WTC11 (cell line): ENCODE measurements around the gene GPR108. TPM values are rescaled to one million over a fixed set of nuclear protein-coding genes. Genes with fewer than 3 reads are reported as not detected.

Experiments
- ATAC-seq: fragments of 200-7000 bp; cut with Tn5 transposase; 2 replicates; pipeline ENCODE4 v1.10.0; 2021; ENCODE audit warnings: mild to moderate bottlenecking, moderate library complexity
- CTCF ChIA-PET: fragments of 300-600 bp; sonication (Branson Sonifier 250); formaldehyde crosslinking; loops from one replicate; lab custom pipeline; 2021; ENCODE audit warnings: antibody characterized with exemption; lab: Charles Lee
- POLR2A ChIA-PET: fragments of 350-600 bp; sonication (Branson Sonifier 250); formaldehyde crosslinking; loops from one replicate; lab custom pipeline; 2021; ENCODE audit warnings: antibody characterized with exemption; lab: Charles Lee
- DNase-seq: peaks from one replicate; pipeline ENCODE4 v3.0.0; 2021; ENCODE audit warnings: low spot score
- H3K27ac Mint-ChIP-seq: 2 replicates; pipeline ENCODE4 v1.8.0; 2021; ENCODE audit warnings: mixed read lengths
- H3K27me3 Mint-ChIP-seq: 2 replicates; pipeline ENCODE4 v1.8.0; 2021; ENCODE audit warnings: low read depth, mild to moderate bottlenecking, moderate library complexity, mixed read lengths
- H3K36me3 Mint-ChIP-seq: 2 replicates; pipeline ENCODE4 v1.8.0; 2021; ENCODE audit warnings: mixed read lengths
- H3K4me1 Mint-ChIP-seq: 2 replicates; pipeline ENCODE4 v1.8.0; 2022; ENCODE audit warnings: mixed read lengths
- H3K4me3 Mint-ChIP-seq: 2 replicates; pipeline ENCODE4 v1.8.0; 2021; ENCODE audit warnings: mild to moderate bottlenecking, moderate library complexity, mixed read lengths
- H3K9me3 Mint-ChIP-seq: 2 replicates; pipeline ENCODE4 v1.8.0; 2021; ENCODE audit warnings: mixed read lengths
- ATF1 ChIP-seq: sonication (generic); formaldehyde crosslinking; IDR thresholded peaks from 2 replicates; pipeline ENCODE4 v1.8.1; 2023; ENCODE audit warnings: mild to moderate bottlenecking, moderate library complexity, missing genetic modification reagents
- CBFB ChIP-seq: sonication (generic); formaldehyde crosslinking; IDR thresholded peaks from 2 replicates; pipeline ENCODE4 v1.8.1; 2022; ENCODE audit warnings: mild to moderate bottlenecking, low read depth, missing genetic modification reagents
- ELF4 ChIP-seq: sonication (generic); formaldehyde crosslinking; IDR thresholded peaks from 2 replicates; pipeline ENCODE4 v1.8.1; 2022; ENCODE audit warnings: low read depth, mild to moderate bottlenecking, moderate library complexity, missing genetic modification reagents
- FOXJ3 ChIP-seq: sonication (generic); formaldehyde crosslinking; IDR thresholded peaks from 2 replicates; pipeline ENCODE4 v1.9.0; 2021; ENCODE audit warnings: missing genetic modification reagents, mild to moderate bottlenecking, borderline replicate concordance
- KAT7 ChIP-seq: sonication (generic); formaldehyde crosslinking; IDR thresholded peaks from 2 replicates; pipeline ENCODE4 v1.8.1; 2023; ENCODE audit warnings: missing genetic modification reagents, mild to moderate bottlenecking, borderline replicate concordance
- NFE2L1 ChIP-seq: sonication (generic); formaldehyde crosslinking; IDR thresholded peaks from 2 replicates; pipeline ENCODE4 v1.8.1; 2023; ENCODE audit warnings: missing genetic modification reagents
- PRRX2 ChIP-seq: fragments of 250-450 bp; sonication (Bioruptor Pico); IDR thresholded peaks from 2 replicates; pipeline ENCODE4 v1.8.0; 2021; ENCODE audit warnings: mild to moderate bottlenecking
- SMAD3 ChIP-seq: sonication (generic); formaldehyde crosslinking; IDR thresholded peaks from 2 replicates; pipeline ENCODE4 v1.8.0; 2022; ENCODE audit warnings: missing genetic modification reagents, mild to moderate bottlenecking, borderline replicate concordance
- TEAD1 ChIP-seq: sonication (generic); formaldehyde crosslinking; IDR thresholded peaks from 2 replicates; pipeline ENCODE4 v1.8.0; 2022; ENCODE audit warnings: mild to moderate bottlenecking, missing genetic modification reagents
- ZBTB21 ChIP-seq: sonication (generic); formaldehyde crosslinking; IDR thresholded peaks from 2 replicates; pipeline ENCODE4 v1.8.1; 2023; ENCODE audit warnings: mild to moderate bottlenecking, missing genetic modification reagents, borderline replicate concordance
- ZNF263 ChIP-seq: sonication (generic); formaldehyde crosslinking; IDR thresholded peaks from 2 replicates; pipeline ENCODE4 v1.8.1; 2022; ENCODE audit warnings: low read depth, mild to moderate bottlenecking, moderate library complexity, missing genetic modification reagents
- ZNF671 ChIP-seq: fragments of 250-450 bp; sonication (Bioruptor Pico); IDR thresholded peaks from 2 replicates; pipeline ENCODE4 v1.8.0; 2021; ENCODE audit warnings: mild to moderate bottlenecking
- ZSCAN18 ChIP-seq: fragments of 250-450 bp; sonication (Bioruptor Pico); IDR thresholded peaks from 2 replicates; pipeline ENCODE4 v2.1.2; 2022; ENCODE audit warnings: mild to moderate bottlenecking, moderate library complexity
- total RNA-seq: library from RNA; stranded (reverse); gene quantifications from 3 replicates; pipeline ENCODE4 v1.2.3, GENCODE V29; 2021
- TF ChIP-seq, protein P1 (sequence below): sonication (generic); formaldehyde crosslinking; IDR thresholded peaks from 2 replicates; pipeline ENCODE4 v1.8.0; 2022; ENCODE audit warnings: mild to moderate bottlenecking, missing genetic modification reagents
- TF ChIP-seq, protein P2 (sequence below): sonication (generic); formaldehyde crosslinking; IDR thresholded peaks from 2 replicates; pipeline ENCODE4 v1.8.1; 2023; ENCODE audit warnings: mild to moderate bottlenecking, missing genetic modification reagents
- TF ChIP-seq, protein P3 (sequence below): sonication (generic); formaldehyde crosslinking; conservative IDR thresholded peaks from 2 replicates; pipeline ENCODE4 v1.8.1; 2023; ENCODE audit warnings: mild to moderate bottlenecking, low read depth, missing genetic modification reagents, moderate library complexity
- TF ChIP-seq, protein P4 (sequence below): sonication (generic); formaldehyde crosslinking; IDR thresholded peaks from 2 replicates; pipeline ENCODE4 v1.8.0; 2023; ENCODE audit warnings: missing genetic modification reagents, mild to moderate bottlenecking, borderline replicate concordance
- TF ChIP-seq, protein P5 (sequence below): fragments of 250-450 bp; sonication (Bioruptor Pico); IDR thresholded peaks from 2 replicates; pipeline ENCODE4 v1.9.0; 2021; ENCODE audit warnings: moderate library complexity, mild to moderate bottlenecking, inconsistent platforms, borderline replicate concordance
- TF ChIP-seq, protein P6 (sequence below): sonication (generic); formaldehyde crosslinking; IDR thresholded peaks from 2 replicates; pipeline ENCODE4 v1.8.1; 2023; ENCODE audit warnings: mild to moderate bottlenecking, missing genetic modification reagents, borderline replicate concordance

The GPR108 gene
- total RNA-seq, 1 experiment from 2014 or later: 48.7 TPM

GRCh38 chr19:6680141-6680540 is 57.2 kb downstream of the GPR108 start:
- H3K4me3 Mint-ChIP-seq: no peak overlapping the region
- ChIA-PET POLR2A (no interaction called here), CTCF (no interaction called here)
- H3K9me3 Mint-ChIP-seq: peaks cover 45% of the 10 kb centered on the region
- peaks cover 25% of the 10 kb centered on the region for H3K27me3 Mint-ChIP-seq
- DNase-seq: no peak
- ATAC-seq: no peak
- H3K27ac Mint-ChIP-seq: no peak overlapping the region
- H3K36me3 Mint-ChIP-seq: peaks cover 11% of the 10 kb centered on the region
- TF ChIP-seq ZNF263 (CRISPR knock-in tag): no peak
- no peak for TF ChIP-seq ATF1 (CRISPR knock-in tag)
- TF ChIP-seq FOXJ3 (CRISPR knock-in tag): no peak
- TF ChIP-seq, protein P1, sequence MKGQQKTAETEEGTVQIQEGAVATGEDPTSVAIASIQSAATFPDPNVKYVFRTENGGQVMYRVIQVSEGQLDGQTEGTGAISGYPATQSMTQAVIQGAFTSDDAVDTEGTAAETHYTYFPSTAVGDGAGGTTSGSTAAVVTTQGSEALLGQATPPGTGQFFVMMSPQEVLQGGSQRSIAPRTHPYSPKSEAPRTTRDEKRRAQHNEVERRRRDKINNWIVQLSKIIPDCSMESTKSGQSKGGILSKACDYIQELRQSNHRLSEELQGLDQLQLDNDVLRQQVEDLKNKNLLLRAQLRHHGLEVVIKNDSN: no peak
- TF ChIP-seq, protein P2, sequence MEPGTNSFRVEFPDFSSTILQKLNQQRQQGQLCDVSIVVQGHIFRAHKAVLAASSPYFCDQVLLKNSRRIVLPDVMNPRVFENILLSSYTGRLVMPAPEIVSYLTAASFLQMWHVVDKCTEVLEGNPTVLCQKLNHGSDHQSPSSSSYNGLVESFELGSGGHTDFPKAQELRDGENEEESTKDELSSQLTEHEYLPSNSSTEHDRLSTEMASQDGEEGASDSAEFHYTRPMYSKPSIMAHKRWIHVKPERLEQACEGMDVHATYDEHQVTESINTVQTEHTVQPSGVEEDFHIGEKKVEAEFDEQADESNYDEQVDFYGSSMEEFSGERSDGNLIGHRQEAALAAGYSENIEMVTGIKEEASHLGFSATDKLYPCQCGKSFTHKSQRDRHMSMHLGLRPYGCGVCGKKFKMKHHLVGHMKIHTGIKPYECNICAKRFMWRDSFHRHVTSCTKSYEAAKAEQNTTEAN (CRISPR knock-in tag): no peak
- TF ChIP-seq, protein P3, sequence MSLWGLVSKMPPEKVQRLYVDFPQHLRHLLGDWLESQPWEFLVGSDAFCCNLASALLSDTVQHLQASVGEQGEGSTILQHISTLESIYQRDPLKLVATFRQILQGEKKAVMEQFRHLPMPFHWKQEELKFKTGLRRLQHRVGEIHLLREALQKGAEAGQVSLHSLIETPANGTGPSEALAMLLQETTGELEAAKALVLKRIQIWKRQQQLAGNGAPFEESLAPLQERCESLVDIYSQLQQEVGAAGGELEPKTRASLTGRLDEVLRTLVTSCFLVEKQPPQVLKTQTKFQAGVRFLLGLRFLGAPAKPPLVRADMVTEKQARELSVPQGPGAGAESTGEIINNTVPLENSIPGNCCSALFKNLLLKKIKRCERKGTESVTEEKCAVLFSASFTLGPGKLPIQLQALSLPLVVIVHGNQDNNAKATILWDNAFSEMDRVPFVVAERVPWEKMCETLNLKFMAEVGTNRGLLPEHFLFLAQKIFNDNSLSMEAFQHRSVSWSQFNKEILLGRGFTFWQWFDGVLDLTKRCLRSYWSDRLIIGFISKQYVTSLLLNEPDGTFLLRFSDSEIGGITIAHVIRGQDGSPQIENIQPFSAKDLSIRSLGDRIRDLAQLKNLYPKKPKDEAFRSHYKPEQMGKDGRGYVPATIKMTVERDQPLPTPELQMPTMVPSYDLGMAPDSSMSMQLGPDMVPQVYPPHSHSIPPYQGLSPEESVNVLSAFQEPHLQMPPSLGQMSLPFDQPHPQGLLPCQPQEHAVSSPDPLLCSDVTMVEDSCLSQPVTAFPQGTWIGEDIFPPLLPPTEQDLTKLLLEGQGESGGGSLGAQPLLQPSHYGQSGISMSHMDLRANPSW (CRISPR knock-in tag): no peak
- TF ChIP-seq ZNF671 (CRISPR knock-in tag): no peak
- no peak for TF ChIP-seq KAT7 (CRISPR knock-in tag)
- TF ChIP-seq NFE2L1 (CRISPR knock-in tag): no peak
- TF ChIP-seq, protein P4, sequence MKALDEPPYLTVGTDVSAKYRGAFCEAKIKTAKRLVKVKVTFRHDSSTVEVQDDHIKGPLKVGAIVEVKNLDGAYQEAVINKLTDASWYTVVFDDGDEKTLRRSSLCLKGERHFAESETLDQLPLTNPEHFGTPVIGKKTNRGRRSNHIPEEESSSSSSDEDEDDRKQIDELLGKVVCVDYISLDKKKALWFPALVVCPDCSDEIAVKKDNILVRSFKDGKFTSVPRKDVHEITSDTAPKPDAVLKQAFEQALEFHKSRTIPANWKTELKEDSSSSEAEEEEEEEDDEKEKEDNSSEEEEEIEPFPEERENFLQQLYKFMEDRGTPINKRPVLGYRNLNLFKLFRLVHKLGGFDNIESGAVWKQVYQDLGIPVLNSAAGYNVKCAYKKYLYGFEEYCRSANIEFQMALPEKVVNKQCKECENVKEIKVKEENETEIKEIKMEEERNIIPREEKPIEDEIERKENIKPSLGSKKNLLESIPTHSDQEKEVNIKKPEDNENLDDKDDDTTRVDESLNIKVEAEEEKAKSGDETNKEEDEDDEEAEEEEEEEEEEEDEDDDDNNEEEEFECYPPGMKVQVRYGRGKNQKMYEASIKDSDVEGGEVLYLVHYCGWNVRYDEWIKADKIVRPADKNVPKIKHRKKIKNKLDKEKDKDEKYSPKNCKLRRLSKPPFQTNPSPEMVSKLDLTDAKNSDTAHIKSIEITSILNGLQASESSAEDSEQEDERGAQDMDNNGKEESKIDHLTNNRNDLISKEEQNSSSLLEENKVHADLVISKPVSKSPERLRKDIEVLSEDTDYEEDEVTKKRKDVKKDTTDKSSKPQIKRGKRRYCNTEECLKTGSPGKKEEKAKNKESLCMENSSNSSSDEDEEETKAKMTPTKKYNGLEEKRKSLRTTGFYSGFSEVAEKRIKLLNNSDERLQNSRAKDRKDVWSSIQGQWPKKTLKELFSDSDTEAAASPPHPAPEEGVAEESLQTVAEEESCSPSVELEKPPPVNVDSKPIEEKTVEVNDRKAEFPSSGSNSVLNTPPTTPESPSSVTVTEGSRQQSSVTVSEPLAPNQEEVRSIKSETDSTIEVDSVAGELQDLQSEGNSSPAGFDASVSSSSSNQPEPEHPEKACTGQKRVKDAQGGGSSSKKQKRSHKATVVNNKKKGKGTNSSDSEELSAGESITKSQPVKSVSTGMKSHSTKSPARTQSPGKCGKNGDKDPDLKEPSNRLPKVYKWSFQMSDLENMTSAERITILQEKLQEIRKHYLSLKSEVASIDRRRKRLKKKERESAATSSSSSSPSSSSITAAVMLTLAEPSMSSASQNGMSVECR (CRISPR knock-in tag): no peak
- no peak for TF ChIP-seq CBFB (CRISPR knock-in tag)
- no peak for TF ChIP-seq SMAD3 (CRISPR knock-in tag)
- TF ChIP-seq ZSCAN18 (CRISPR knock-in tag): no peak
- TF ChIP-seq, protein P5, sequence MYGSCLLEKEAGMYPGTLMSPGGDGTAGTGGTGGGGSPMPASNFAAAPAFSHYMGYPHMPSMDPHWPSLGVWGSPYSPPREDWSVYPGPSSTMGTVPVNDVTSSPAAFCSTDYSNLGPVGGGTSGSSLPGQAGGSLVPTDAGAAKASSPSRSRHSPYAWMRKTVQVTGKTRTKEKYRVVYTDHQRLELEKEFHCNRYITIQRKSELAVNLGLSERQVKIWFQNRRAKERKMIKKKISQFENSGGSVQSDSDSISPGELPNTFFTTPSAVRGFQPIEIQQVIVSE (CRISPR knock-in tag): no peak
- TF ChIP-seq ZBTB21 (CRISPR knock-in tag): no peak
- TF ChIP-seq, protein P6, sequence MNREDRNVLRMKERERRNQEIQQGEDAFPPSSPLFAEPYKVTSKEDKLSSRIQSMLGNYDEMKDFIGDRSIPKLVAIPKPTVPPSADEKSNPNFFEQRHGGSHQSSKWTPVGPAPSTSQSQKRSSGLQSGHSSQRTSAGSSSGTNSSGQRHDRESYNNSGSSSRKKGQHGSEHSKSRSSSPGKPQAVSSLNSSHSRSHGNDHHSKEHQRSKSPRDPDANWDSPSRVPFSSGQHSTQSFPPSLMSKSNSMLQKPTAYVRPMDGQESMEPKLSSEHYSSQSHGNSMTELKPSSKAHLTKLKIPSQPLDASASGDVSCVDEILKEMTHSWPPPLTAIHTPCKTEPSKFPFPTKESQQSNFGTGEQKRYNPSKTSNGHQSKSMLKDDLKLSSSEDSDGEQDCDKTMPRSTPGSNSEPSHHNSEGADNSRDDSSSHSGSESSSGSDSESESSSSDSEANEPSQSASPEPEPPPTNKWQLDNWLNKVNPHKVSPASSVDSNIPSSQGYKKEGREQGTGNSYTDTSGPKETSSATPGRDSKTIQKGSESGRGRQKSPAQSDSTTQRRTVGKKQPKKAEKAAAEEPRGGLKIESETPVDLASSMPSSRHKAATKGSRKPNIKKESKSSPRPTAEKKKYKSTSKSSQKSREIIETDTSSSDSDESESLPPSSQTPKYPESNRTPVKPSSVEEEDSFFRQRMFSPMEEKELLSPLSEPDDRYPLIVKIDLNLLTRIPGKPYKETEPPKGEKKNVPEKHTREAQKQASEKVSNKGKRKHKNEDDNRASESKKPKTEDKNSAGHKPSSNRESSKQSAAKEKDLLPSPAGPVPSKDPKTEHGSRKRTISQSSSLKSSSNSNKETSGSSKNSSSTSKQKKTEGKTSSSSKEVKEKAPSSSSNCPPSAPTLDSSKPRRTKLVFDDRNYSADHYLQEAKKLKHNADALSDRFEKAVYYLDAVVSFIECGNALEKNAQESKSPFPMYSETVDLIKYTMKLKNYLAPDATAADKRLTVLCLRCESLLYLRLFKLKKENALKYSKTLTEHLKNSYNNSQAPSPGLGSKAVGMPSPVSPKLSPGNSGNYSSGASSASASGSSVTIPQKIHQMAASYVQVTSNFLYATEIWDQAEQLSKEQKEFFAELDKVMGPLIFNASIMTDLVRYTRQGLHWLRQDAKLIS (CRISPR knock-in tag): no peak
- TF ChIP-seq PRRX2 (CRISPR knock-in tag): no peak
- TF ChIP-seq ELF4: no peak
- TF ChIP-seq TEAD1 (CRISPR knock-in tag): no peak
- H3K4me1 Mint-ChIP-seq: peaks cover 15% of the 10 kb centered on the region
